GM19455 (cell line): ENCODE measurements around the gene CCR6.

Experiments
- ATAC-seq: cut with Tn5 transposase; IDR thresholded peaks from one replicate; pipeline ENCODE4 v1.9.1; 2021; ENCODE audit not compliant: unreplicated experiment

Gene CCR6

GRCh38 chr6:167097770-167098169 is 25.1 kb upstream of the CCR6 start:
- ATAC-seq = no peak

GRCh38 chr6:167098825-167099225 is 24.1 kb upstream of the CCR6 start:
- no peak for ATAC-seq

GRCh38 chr6:167099707-167100106 is 23.2 kb upstream of the CCR6 start:
- no peak for ATAC-seq

GRCh38 chr6:167100241-167100674 is 22.6 kb upstream of the CCR6 start:
- no peak for ATAC-seq

- no peak for ATAC-seq
Measured at GRCh38 chr6:167102318-167102717, 20.6 kb upstream of the CCR6 start.

- ATAC-seq = peak; percentile 99
Measured at GRCh38 chr6:167103041-167103891, 19.6 kb upstream of the CCR6 start.

- ATAC-seq = no peak
Measured at GRCh38 chr6:167104388-167104787, 18.5 kb upstream of the CCR6 start.

GRCh38 chr6:167105060-167105459 is 17.8 kb upstream of the CCR6 start:
- no peak for ATAC-seq

GRCh38 chr6:167106406-167106805 is 16.5 kb upstream of the CCR6 start:
- ATAC-seq = no peak

GRCh38 chr6:167107787-167108186 is 15.1 kb upstream of the CCR6 start:
- ATAC-seq = no peak

- no peak for ATAC-seq
Measured at GRCh38 chr6:167108278-167108677, 14.6 kb upstream of the CCR6 start.

- ATAC-seq = no peak
Measured at GRCh38 chr6:167109651-167110050, 13.2 kb upstream of the CCR6 start.

- ATAC-seq = no peak
Measured at GRCh38 chr6:167111597-167111996, 11.3 kb upstream of the CCR6 start.

GRCh38 chr6:167112421-167112820 is 10.5 kb upstream of the CCR6 start:
- ATAC-seq = no peak

GRCh38 chr6:167113047-167113754 is 9.7 kb upstream of the CCR6 start:
- peak; percentile 50 for ATAC-seq

- ATAC-seq = peak; percentile 86
Measured at GRCh38 chr6:167113935-167114910, 8.7 kb upstream of the CCR6 start.

- no peak for ATAC-seq
Measured at GRCh38 chr6:167115054-167115453, 7.8 kb upstream of the CCR6 start.

- ATAC-seq = no peak
Measured at GRCh38 chr6:167116109-167116837, 6.6 kb upstream of the CCR6 start.

GRCh38 chr6:167116838-167117228 is 6.1 kb upstream of the CCR6 start:
- ATAC-seq = no peak

GRCh38 chr6:167118006-167118405 is 4.9 kb upstream of the CCR6 start:
- ATAC-seq = no peak
